Liver (tissue), 3 donors: Measurements from ENCODE around the gene CCDC74A.
"Not testable (repeated sequence)": the region's sequence is repeated elsewhere in the genome, so short reads cannot be mapped to it uniquely, and the experiment has no call there.

Source experiments
- EGR1 ChIP-seq, 2 donors: IDR thresholded peaks; 2 replicates each; pipeline ENCODE4 v1.6.1; 2016 to 2018; ENCODE audit warnings: antibody characterized with exemption in 2 of 2, low read depth in 2 of 2
- HNF4G ChIP-seq: IDR thresholded peaks from 2 replicates; pipeline ENCODE4 v1.6.1; 2016; ENCODE audit warnings: antibody characterized with exemption
- TAF1 ChIP-seq: conservative IDR thresholded peaks from 2 replicates; pipeline ENCODE4 v1.6.1; 2016; ENCODE audit warnings: antibody characterized with exemption, mild to moderate bottlenecking
- YY1 ChIP-seq: IDR thresholded peaks from 2 replicates; pipeline ENCODE4 v1.6.1; 2016; ENCODE audit warnings: antibody characterized with exemption, mild to moderate bottlenecking
- TF ChIP-seq, protein P1 (sequence below): IDR thresholded peaks from 2 replicates; pipeline ENCODE4 v1.6.1; 2016; ENCODE audit warnings: antibody characterized with exemption
- TF ChIP-seq, protein P2 (sequence below): fragments of 150-350 bp; IDR thresholded peaks from 2 replicates; pipeline ENCODE4 v1.5.1; 2017; ENCODE audit warnings: improper control_type of control experiment, low read depth, low read length; ENCODE audit not compliant: missing input control
- TF ChIP-seq, protein P3 (sequence below): IDR thresholded peaks from 2 replicates; pipeline ENCODE4 v1.6.1; 2016; ENCODE audit warnings: antibody characterized with exemption, mild to moderate bottlenecking
- TF ChIP-seq, protein P4 (sequence below): IDR thresholded peaks from 2 replicates; pipeline ENCODE4 v1.6.1; 2016; ENCODE audit warnings: antibody characterized with exemption
- donor health status: healthy.
- donor health status: healthy.

DNA sequence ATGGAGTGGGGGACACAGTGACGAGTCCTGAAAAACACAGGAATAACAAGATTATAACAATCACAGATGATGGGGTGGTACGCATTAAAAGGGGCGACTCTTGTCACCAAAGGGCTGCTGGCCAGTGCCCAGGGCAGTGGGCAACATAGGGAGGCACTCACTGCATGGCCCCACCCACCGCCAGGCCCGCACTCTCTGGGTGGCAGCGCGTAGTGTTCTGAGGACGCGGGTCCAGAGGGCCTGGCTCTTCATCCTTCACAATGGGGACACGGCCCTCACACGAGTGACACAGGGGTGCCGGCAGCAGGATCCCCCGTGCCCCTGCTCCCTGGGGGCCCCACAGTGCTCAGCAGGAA is 6.6 kb downstream of the CCDC74A start:
- TF ChIP-seq, protein P1, sequence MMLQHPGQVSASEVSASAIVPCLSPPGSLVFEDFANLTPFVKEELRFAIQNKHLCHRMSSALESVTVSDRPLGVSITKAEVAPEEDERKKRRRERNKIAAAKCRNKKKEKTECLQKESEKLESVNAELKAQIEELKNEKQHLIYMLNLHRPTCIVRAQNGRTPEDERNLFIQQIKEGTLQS, result not testable (repeated sequence)
- TF ChIP-seq, protein P2, sequence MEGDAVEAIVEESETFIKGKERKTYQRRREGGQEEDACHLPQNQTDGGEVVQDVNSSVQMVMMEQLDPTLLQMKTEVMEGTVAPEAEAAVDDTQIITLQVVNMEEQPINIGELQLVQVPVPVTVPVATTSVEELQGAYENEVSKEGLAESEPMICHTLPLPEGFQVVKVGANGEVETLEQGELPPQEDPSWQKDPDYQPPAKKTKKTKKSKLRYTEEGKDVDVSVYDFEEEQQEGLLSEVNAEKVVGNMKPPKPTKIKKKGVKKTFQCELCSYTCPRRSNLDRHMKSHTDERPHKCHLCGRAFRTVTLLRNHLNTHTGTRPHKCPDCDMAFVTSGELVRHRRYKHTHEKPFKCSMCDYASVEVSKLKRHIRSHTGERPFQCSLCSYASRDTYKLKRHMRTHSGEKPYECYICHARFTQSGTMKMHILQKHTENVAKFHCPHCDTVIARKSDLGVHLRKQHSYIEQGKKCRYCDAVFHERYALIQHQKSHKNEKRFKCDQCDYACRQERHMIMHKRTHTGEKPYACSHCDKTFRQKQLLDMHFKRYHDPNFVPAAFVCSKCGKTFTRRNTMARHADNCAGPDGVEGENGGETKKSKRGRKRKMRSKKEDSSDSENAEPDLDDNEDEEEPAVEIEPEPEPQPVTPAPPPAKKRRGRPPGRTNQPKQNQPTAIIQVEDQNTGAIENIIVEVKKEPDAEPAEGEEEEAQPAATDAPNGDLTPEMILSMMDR, result not testable (repeated sequence)
- TF ChIP-seq HNF4G; EGR1 (IDR thresholded peaks at IDR 0.05; ENCODE audit: low read depth in 2 of 2); TAF1; YY1: not testable (repeated sequence)
- TF ChIP-seq, protein P3, sequence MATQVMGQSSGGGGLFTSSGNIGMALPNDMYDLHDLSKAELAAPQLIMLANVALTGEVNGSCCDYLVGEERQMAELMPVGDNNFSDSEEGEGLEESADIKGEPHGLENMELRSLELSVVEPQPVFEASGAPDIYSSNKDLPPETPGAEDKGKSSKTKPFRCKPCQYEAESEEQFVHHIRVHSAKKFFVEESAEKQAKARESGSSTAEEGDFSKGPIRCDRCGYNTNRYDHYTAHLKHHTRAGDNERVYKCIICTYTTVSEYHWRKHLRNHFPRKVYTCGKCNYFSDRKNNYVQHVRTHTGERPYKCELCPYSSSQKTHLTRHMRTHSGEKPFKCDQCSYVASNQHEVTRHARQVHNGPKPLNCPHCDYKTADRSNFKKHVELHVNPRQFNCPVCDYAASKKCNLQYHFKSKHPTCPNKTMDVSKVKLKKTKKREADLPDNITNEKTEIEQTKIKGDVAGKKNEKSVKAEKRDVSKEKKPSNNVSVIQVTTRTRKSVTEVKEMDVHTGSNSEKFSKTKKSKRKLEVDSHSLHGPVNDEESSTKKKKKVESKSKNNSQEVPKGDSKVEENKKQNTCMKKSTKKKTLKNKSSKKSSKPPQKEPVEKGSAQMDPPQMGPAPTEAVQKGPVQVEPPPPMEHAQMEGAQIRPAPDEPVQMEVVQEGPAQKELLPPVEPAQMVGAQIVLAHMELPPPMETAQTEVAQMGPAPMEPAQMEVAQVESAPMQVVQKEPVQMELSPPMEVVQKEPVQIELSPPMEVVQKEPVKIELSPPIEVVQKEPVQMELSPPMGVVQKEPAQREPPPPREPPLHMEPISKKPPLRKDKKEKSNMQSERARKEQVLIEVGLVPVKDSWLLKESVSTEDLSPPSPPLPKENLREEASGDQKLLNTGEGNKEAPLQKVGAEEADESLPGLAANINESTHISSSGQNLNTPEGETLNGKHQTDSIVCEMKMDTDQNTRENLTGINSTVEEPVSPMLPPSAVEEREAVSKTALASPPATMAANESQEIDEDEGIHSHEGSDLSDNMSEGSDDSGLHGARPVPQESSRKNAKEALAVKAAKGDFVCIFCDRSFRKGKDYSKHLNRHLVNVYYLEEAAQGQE, result not testable (repeated sequence)
- TF ChIP-seq, protein P4, sequence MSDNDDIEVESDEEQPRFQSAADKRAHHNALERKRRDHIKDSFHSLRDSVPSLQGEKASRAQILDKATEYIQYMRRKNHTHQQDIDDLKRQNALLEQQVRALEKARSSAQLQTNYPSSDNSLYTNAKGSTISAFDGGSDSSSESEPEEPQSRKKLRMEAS, result not testable (repeated sequence)
